Anterior cingulate cortex (tissue), 58 donors: ENCODE results near the gene SIN3A.
"Not testable (repeated sequence)": the region's sequence is repeated elsewhere in the genome, so short reads cannot be mapped to it uniquely, and the experiment has no call there.

Source experiments
- DNase-seq, 58 donors: peaks; one replicate each; lab custom pipeline; 2025; lab: John Stamatoyannopoulos, UW

SIN3A gene

GRCh38 chr15:75451674-75452363, at the start of gene SIN3A:
Gene SIN3A, minus strand, starts transcription at chr15:75451690. Its CDS starts 21,315 bp downstream, at chr15:75430375.
- DNase-seq: peak; percentile 84 to 100 (median 99)

- DNase-seq: no peak
Measured at GRCh38 chr15:75493732-75494131, 42.2 kb upstream of the SIN3A start.

GRCh38 chr15:75483961-75484360, 32.5 kb upstream of the SIN3A start:
- no peak for DNase-seq

- not testable (repeated sequence) for DNase-seq
Measured at GRCh38 chr15:75483556-75483955, 32.1 kb upstream of the SIN3A start.

DNA sequence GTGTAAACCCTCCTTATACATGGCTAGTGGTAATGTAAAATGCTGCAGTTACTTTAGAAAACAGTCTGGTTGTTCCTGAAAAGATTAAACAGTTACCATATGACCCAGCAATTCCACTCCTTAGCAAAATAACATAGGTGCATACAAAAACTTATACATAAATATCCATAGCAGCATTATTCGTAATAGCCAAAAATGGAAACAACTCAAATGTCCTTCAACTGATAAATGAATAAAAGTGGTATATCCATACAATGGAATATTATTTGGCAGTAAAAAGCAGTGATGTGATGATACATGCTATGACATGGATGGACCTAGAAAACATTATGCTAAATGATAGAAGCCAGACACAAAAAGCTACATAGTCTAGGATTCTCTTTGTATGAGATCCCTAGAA, 31.6 kb upstream of the SIN3A start:
- DNase-seq: no peak

- not testable (repeated sequence) for DNase-seq
Measured at GRCh38 chr15:75480463-75480862, 29.0 kb upstream of the SIN3A start.

DNA sequence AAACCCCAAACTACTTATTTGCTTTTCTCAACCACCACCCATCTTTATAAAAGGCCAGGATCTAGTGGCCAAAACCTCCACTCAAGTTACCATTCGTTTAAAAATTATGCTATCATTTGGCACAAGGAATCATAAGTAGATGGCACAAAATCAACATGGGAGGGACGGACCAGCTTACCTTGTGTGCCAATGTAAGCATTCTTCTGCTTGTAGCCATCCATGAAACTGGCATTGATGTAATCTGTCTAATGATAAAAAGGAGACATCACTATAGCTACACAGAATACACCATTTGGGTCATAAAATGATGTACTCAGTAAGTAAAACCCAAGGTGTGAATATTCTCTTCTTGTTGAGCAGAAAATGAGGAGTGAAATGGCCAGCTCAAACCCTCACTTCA, 28.2 kb upstream of the SIN3A start:
- no peak for DNase-seq

GRCh38 chr15:75477094-75477493, 25.6 kb upstream of the SIN3A start:
- DNase-seq: not testable (repeated sequence)

DNA sequence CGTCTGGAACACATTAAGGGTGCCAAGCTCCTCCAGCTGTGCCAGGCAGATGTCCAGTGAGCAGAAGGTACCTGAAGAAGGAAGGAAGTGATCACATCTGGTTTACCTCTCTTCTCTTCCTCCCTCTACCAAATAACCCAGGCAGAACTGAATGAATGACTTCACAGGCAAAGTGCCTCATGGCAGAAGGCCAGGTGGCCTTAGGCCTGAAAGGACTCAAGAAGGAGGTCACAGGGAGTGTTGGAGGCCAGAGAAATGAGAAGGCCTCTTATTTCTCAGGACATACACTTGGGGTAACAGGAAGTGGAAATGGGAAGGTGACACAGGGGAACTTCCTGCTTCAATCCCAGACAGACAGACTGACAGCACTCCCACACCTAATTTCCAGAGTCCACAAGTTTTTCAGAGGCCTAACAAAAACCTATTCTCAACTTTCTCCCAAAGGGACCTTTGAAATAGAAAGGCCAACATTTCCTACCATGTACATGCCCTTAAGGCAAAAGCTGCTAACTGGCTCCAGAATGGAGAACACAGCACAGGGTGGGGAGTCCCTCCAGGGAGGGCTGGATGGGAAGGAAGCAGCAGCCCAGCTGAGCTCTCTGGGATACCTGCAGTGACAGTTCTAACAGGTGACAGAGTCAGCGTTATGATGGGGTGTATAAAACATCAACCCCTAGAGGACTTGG, 17.6 kb upstream of the SIN3A start:
- peak in 2 of 58 donors; percentile 2 to 5 for DNase-seq

- DNase-seq: no peak
Measured at GRCh38 chr15:75460646-75461045, 9.2 kb upstream of the SIN3A start.

DNA sequence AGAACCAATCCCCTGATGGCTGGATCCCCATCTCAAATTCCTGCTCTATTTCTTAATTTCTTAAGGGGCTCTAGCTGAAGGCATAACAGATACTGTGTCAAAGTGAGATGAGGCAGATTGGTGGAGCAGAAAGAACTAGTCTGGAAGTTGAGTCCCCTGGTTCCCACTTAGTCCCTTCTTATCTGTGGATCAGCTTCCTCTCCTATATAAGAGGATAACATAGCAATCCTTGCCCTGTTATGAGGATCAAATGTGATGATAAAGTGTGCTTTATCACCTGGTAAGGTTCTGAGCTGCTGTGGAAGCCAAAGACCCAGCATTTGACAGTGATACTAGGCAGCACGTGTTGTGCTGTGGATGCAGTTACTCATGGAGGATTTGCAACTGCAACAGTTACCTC, 8.1 kb upstream of the SIN3A start:
- no peak for DNase-seq

DNA sequence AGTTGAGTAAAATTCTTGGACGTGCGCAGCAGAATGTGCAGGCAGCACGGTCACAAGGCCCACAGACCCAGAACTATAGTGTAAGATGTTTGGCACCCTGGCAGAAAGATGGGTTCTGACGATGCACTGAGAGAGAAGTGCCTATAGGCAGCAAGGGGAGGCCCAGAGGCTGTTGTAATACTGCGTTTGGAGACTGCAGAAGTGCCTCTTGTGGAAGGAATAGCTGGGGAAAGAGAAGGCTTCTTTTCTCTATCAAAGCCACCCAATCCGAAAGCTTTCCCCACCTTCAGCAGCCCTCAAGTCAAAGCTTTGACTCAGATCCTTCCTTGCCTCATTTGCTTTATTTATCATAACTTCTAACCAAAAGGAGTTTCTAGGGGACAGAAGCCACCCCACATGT, 5.2 kb upstream of the SIN3A start:
- DNase-seq: peak in 3 of 58 donors; percentile 4 to 19 (median 7)

DNA sequence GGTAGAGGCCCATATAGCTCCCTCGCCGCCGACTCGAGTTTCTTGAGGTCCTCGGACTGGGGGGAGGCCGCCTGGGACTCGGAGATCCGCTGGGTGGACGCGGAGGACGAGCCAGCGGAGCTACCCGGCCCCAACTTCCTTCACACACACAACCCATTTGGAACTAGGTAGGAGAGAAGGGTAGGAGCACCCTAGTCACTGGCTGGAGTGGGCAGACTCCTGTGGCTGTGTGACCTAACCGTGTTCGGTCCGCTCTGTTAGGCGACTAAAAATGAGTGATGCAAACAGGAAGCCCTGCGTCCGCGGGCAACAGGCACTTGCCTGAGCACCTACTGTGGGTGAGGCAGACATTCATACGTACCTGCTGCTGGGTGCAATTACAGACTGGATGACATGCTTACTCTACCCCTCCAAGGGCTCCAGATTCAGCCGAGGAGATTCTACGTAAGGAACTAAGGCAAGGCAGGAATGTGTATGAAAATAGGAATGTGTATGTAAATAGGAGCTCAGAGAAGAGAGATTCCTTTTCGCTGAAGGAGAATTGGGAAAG, 4.6 kb upstream of the SIN3A start:
- peak in 21 of 58 donors; percentile 30 to 84 (median 62) for DNase-seq

GRCh38 chr15:75455424-75455981, 4.0 kb upstream of the SIN3A start:
- peak; percentile 30 to 91 (median 78) for DNase-seq

- DNase-seq: peak in 49 of 58 donors; percentile 28 to 97 (median 90)
Measured at GRCh38 chr15:75454471-75455378, 3.2 kb upstream of the SIN3A start.

DNA sequence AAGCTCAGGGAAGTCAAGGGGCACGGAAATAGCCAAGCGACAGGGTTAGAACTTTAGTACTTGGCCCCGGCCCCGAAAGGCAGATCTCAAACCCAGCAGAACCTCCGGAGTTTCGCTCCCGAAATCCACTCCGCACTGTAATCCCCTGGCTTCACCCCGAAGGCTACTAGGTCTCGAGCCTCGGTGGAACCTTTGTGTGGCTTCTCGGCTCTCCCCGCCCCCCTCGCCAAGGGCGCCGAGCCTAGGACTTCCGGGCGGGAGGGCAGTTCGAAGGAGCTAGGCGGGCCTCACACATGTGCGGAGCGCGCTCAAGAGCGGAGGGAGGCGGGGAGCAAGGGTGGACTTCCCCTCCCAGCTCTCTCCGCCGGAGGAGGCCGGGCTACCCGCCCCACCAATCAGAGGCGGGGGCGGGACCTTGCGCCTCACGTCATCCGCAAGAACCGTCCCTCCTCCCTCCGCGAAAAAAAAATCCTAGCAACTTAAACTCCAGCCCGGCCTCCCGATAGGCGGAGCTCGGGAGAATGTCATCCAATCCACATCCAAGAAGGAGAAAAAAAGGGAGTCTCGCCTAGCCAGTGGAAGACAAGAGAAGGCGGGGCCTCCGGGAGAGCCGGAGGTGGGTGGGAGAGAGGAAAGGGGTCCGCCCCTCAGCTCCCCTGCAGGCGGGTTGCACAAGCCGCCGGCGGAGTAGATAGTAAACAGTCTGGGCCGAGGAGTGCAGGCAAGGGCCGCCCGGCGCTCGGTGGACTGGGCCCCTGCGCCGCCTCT, 2.4 kb upstream of the SIN3A start:
- peak; percentile 80 to 100 (median 98) for DNase-seq

DNA sequence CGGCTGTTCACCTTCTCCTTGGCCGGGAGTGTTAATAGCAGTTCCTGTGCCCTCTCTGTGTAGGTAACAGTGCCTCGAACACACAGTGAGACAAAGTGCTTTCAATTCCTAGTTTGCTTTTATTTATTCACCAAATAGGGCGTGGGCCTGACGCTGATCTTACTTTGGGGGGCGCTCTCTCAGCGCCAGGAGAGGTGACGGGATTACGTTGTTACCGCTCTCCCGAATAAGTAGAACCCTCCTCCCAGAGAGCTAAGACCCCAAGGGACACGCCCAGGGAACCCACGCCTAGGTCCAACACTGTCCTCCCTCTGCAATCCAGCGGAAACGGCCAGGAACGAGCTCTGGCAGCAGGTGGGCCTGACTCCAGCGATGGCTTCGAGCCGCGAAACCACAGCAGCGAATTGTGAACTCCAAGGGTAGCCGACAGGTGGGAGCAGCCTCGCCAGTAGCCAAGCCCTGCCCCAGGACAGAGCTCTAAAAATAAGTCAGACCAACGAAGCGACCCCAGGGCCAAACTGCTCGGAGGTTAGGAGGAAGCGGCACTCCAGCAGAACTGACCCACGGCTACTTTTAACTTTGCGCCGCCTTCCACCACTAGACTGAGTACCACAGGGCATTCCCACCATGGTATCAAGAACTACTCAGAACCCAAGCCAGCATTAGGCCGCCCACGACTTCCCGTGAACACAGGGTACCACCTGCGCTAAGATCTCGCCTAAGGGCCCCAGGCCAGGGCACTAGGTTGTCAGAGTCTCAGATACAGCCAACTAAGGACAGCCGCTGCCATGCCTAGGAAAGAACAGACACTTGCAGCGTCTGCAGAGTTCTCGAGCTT, 1.6 kb upstream of the SIN3A start:
- DNase-seq: peak in 33 of 58 donors; percentile 5 to 54 (median 27)

- peak in 56 of 58 donors; percentile 10 to 84 (median 60) for DNase-seq
Measured at GRCh38 chr15:75452364-75452864, 924 bp upstream of the SIN3A start.
